Measurements from ENCODE around the gene TMEM30A.

The TMEM30A gene

GRCh38 chr6:75203721-75204120 is 80.9 kb downstream of the TMEM30A start:
- H3K36me3 ChIP-seq: no peaks in the 10 kb centered on the region
- no peak overlapping the region for H3K27ac ChIP-seq
- H3K9me3 ChIP-seq (ENCODE audit: severe bottlenecking): no peaks in the 10 kb centered on the region
- TF ChIP-seq CTCF (IDR thresholded peaks at IDR 0.05; ENCODE audit: low read depth, low read length): no peak
- DNase-seq: no peak
- no peak overlapping the region for H3K4me3 ChIP-seq (ENCODE audit: low read depth, low read length)
- H3K27me3 ChIP-seq (ENCODE audit: insufficient read depth, low read depth, severe bottlenecking): peaks cover 92% of the 10 kb centered on the region
